Astrocyte of the cerebellum (primary cell): ENCODE data around the gene ZNF418.

ENCODE experiments used
- DNase-seq: peaks from one replicate; pipeline ENCODE4 v3.0.0-alpha.2; 2011; ENCODE audit warnings: low read depth
- H3K4me3 ChIP-seq: 2 replicates; pipeline ENCODE4 v1.5.1; 2011; ENCODE audit warnings: mild to moderate bottlenecking, low read depth, low read length, moderate library complexity
- CTCF ChIP-seq: IDR thresholded peaks from 2 replicates; pipeline ENCODE4 v1.5.1; 2012; ENCODE audit warnings: low read length, low read depth, moderate library complexity, mild to moderate bottlenecking; ENCODE audit errors: missing control alignments
- in situ Hi-C: cut with HindIII; loops from 2 replicates; pipeline ENCODE4 v1.10.0; 2017; ENCODE audit warnings: low sequenced_read_pairs

The ZNF418 gene

GRCh38 chr19:57934820-57935665, at the start of gene ZNF418:
TSS of gene ZNF418 (minus strand) at chr19:57935402. CDS start at chr19:57933822, 1,580 bp downstream.
- no peak for TF ChIP-seq CTCF
- in situ Hi-C loops: no loop called here
- DNase-seq: peak; percentile 71
- H3K4me3 ChIP-seq: peak within 1 kb of the TSS; percentile 86

GRCh38 chr19:57978586-57979289, 43.5 kb upstream of the ZNF418 start:
- in situ Hi-C loops: no loop called here
- no peak overlapping the region for H3K4me3 ChIP-seq
- no peak for DNase-seq
- no peak for TF ChIP-seq CTCF

GRCh38 chr19:57974434-57974833, 39.2 kb upstream of the ZNF418 start, which contains the start of gene C19orf18:
TSS of gene C19orf18 (minus strand) at chr19:57974534. CDS start at chr19:57974432, 102 bp downstream.
- no peak within 1 kb of the TSS for H3K4me3 ChIP-seq
- in situ Hi-C loops: no loop called here
- TF ChIP-seq CTCF: no peak
- no peak for DNase-seq

- TF ChIP-seq CTCF: no peak
- no peak overlapping the region for H3K4me3 ChIP-seq
- in situ Hi-C loops: no loop called here
- no peak for DNase-seq
These were observed 29.6 kb upstream of the ZNF418 start for GRCh38 chr19:57964761-57965160.

GRCh38 chr19:57961785-57962184, 26.6 kb upstream of the ZNF418 start:
- DNase-seq: no peak
- TF ChIP-seq CTCF: no peak
- in situ Hi-C loops: no loop called here
- H3K4me3 ChIP-seq: no peak overlapping the region

- H3K4me3 ChIP-seq: no peak overlapping the region
- in situ Hi-C loops: no loop called here
- DNase-seq: no peak
- no peak for TF ChIP-seq CTCF
These were observed 19.8 kb upstream of the ZNF418 start for GRCh38 chr19:57954996-57955395.
